Heart left ventricle (tissue), 16 donors: ENCODE measurements around the gene FBXW8. TPM values are rescaled to one million over a fixed set of nuclear protein-coding genes. Genes with fewer than 3 reads are reported as not detected.
A peak's percentile ranks its signal among the peaks of the same experiment; 100 is the strongest.

ENCODE experiments used
- ATAC-seq, 4 donors: fragments of 200-7000 bp; cut with Tn5 transposase; one replicate each; pipeline ENCODE4 v1.9.1; 2020 to 2022; ENCODE audit warnings: moderate library complexity in 4 of 4, mild to moderate bottlenecking in 3 of 4, moderate number of reproducible peaks in 1 of 4
- DNase-seq, 5 donors: peaks; one replicate each; pipeline ENCODE4 v3.0.0-alpha.2; 2020
- H3K27ac ChIP-seq, 12 donors: fragments of 200-600 bp; sonication (generic) in 4 of 12; one replicate each; pipeline versions ENCODE4 v1.5.0 to v1.8.0; 2016 to 2022; ENCODE audit warnings: mild to moderate bottlenecking in 2 of 12
- H3K27me3 ChIP-seq, 9 donors: fragments of 200-600 bp; sonication (generic) in 2 of 9; one replicate each; pipeline versions ENCODE4 v1.5.1 to v1.8.0; 2016 to 2022; ENCODE audit warnings: mild to moderate bottlenecking in 3 of 9
- H3K36me3 ChIP-seq, 9 donors: fragments of 200-600 bp; sonication (generic) in 2 of 9; one replicate each; pipeline versions ENCODE4 v1.5.0 to v1.8.0; 2018 to 2022; ENCODE audit warnings: mild to moderate bottlenecking in 2 of 9
- H3K4me1 ChIP-seq, 12 donors: fragments of 200-600 bp; sonication (generic) in 4 of 12; one replicate each; pipeline versions ENCODE4 v1.5.0 to v1.8.0; 2016 to 2022; ENCODE audit warnings: mild to moderate bottlenecking in 3 of 12
- H3K4me3 ChIP-seq, 12 donors: fragments of 200-600 bp; sonication (generic) in 4 of 12; one replicate each; pipeline versions ENCODE4 v1.5.0 to v1.8.0; 2017 to 2022; ENCODE audit warnings: mild to moderate bottlenecking in 9 of 12, moderate library complexity in 4 of 12
- H3K9me3 ChIP-seq, 12 donors: fragments of 200-600 bp; sonication (generic) in 4 of 12; one replicate each; pipeline versions ENCODE4 v1.5.0 to v1.8.0; 2016 to 2022; ENCODE audit warnings: mild to moderate bottlenecking in 1 of 12
- CTCF ChIP-seq, 12 donors: fragments of 200-600 bp; sonication (generic) in 4 of 12; IDR thresholded peaks; one replicate each; pipeline versions ENCODE4 v1.5.0 to v1.8.0; 2018 to 2022; ENCODE audit warnings: antibody characterized with exemption in 12 of 12, mild to moderate bottlenecking in 5 of 12
- POLR2A ChIP-seq, 2 donors: fragments of 450-650 bp; IDR thresholded peaks; one replicate each; pipeline ENCODE4 v1.6.1; 2017; ENCODE audit warnings: antibody characterized with exemption in 2 of 2, mild to moderate bottlenecking in 2 of 2, moderate library complexity in 2 of 2
- WGBS, 4 donors: extraction: QIAGEN DNeasy Blood & Tissue Kit in 2 of 4; methylation state at CpG; one replicate each; pipeline versions ENCODE4 v1.1.5 to v1.1.7; 2013 to 2018; 5-methylcytosine and 5-hydroxymethylcytosine counted together
- intact Hi-C, 10 donors: fragments of 100-400 bp; cut with DNase I; formaldehyde crosslinking; loops; one replicate each; pipeline versions ENCODE4 v1.11.1 to v1.14.2; 2022
- polyA plus RNA-seq, 2 donors: library from polyadenylated mRNA; stranded (reverse); fragments of 200-250 nt; gene quantifications; one replicate each; pipeline ENCODE4 v1.2.3, GENCODE V29; 2013
- total RNA-seq, 9 donors: library from RNA; depleted of rRNA in 2 of 9; stranded (reverse); fragments of >200 nt in 2 of 9; fragmentation: NEBNext Ultra II Directional in 3 of 9; extraction: Animal tissue kit (Norgen Biotek cat#: 25700) in 3 of 9; gene quantifications; one replicate each; pipeline versions ENCODE4 v1.1.0 to v1.2.4, GENCODE V29; 2016 to 2023
- donor health status: ischemic (EF 13 %, LVEDD 7.1; RV severe dilation, severe dysfunction).
- donor health status: healthy with polysubstance abuse.
- donor health status: DM: no; HTN: yes; CAD: no.
- donor health status: DM: no; HTN: no; CAD: no.
- donor health status: ischemic (EF 25% LVEDD 6.9; RV normal size, moderate dysfunction).
- donor health status: ischemic (EF 25% LVEDD 5.7; RV mildly dilated, moderate dysfunction).
- donor health status: healthy.
- donor health status: DM: yes; HTN: yes; CAD: no.
- donor health status: ischemic (EF 35%, LVEDD 5.7; RV mildly dilated, moderate dysfunction).
- donor health status: nonischemic (EF 11% LVEDD 7.7; RV severe dilation, severe dysfunction).
- donor health status: DM: yes; HTN: yes; CAD: no.
- donor health status: PGD.
- donor health status: ischemic (EF 29% LVEDD 5.4; RV normal size, mild dysfunction).
- donor health status: nonischemic (EF 23%, LVEDD 6.1; RV moderate dilation, normal function).

FBXW8 gene
- total and polyA plus RNA-seq, 11 donors: 2.4 to 9.7 (median 7.0) TPM

GRCh38 chr12:117007577-117007976 lies 96.8 kb downstream of the FBXW8 start:
- Histone ChIP-seq H3K9me3 (no peaks in the 10 kb centered on the region), H3K27ac (no peak overlapping the region), H3K4me3 (no peak overlapping the region), H3K4me1 (peaks cover 0 to 22% (median 4%) of the 10 kb centered on the region in 12 donors), H3K36me3 (peaks cover 0 to 56% (median 33%) of the 10 kb centered on the region in 9 donors), H3K27me3 (no peaks in the 10 kb centered on the region)
- no peak for DNase-seq
- 86 to 90% (median 88%) methylated on average over 8 of the region's 8 CpGs for WGBS, 4 donors
- intact Hi-C loops: loop anchor here in 1 of 10 donors (10.0 kb wide), 1 partner anchor 303 kb away; no protein-coding TSS in a partner anchor
- no peak for ATAC-seq
- TF ChIP-seq POLR2A (IDR thresholded peaks at IDR 0.05) (no peak), CTCF (IDR thresholded peaks at IDR 0.05) (no peak)

- DNase-seq (no peak), ATAC-seq (no peak)
- no peak for TF ChIP-seq CTCF (IDR thresholded peaks at IDR 0.05)
- TF ChIP-seq POLR2A (IDR thresholded peaks at IDR 0.05): no peak
- no peak overlapping the region for H3K27ac ChIP-seq
- H3K4me3 ChIP-seq: no peak overlapping the region
- peaks cover 0 to 62% (median 41%) of the 10 kb centered on the region in 9 donors for H3K36me3 ChIP-seq
- H3K9me3 ChIP-seq: peaks cover 0 to 18% (median 9%) of the 10 kb centered on the region in 12 donors
- WGBS, 4 donors: 82 to 87% (median 84%) methylated on average over 8 of the region's 8 CpGs
- peaks cover 0 to 16% (median 3%) of the 10 kb centered on the region in 12 donors for H3K4me1 ChIP-seq
- no peaks in the 10 kb centered on the region for H3K27me3 ChIP-seq
- intact Hi-C loops: loop anchor here in 1 of 10 donors (10.0 kb wide), 1 partner anchor 305 kb away; no protein-coding TSS in a partner anchor
Observed at GRCh38 chr12:117009759-117010158, 99.0 kb downstream of the FBXW8 start.

GRCh38 chr12:117010693-117011451 lies 100.1 kb downstream of the FBXW8 start:
- no peak for TF ChIP-seq CTCF (IDR thresholded peaks at IDR 0.05)
- TF ChIP-seq POLR2A (IDR thresholded peaks at IDR 0.05): no peak
- Histone ChIP-seq H3K27ac (peak overlapping the region in 4 of 12 donors; percentile 2 to 59 (median 22)), H3K27me3 (no peaks in the 10 kb centered on the region), H3K9me3 (peaks cover 0 to 29% (median 10%) of the 10 kb centered on the region in 12 donors), H3K36me3 (peaks cover 0 to 60% (median 36%) of the 10 kb centered on the region in 9 donors), H3K4me3 (no peak overlapping the region), H3K4me1 (peaks cover 0 to 16% (median 3%) of the 10 kb centered on the region in 12 donors)
- intact Hi-C loops: no loop called here
- DNase-seq (no peak), ATAC-seq (peak; percentile 40 to 58 (median 50))
- WGBS, 4 donors: 74 to 83% (median 79%) methylated on average over 17 of the region's 17 CpGs

GRCh38 chr12:117011988-117012805 lies 101.4 kb downstream of the FBXW8 start:
- peaks cover 0 to 16% (median 3%) of the 10 kb centered on the region in 12 donors for H3K4me1 ChIP-seq
- DNase-seq (no peak), ATAC-seq (peak in 2 of 4 donors; percentile 36 to 43)
- TF ChIP-seq POLR2A (IDR thresholded peaks at IDR 0.05) (no peak), CTCF (IDR thresholded peaks at IDR 0.05) (no peak)
- H3K27me3 ChIP-seq: no peaks in the 10 kb centered on the region
- no peak overlapping the region for H3K27ac ChIP-seq
- intact Hi-C loops: no loop called here
- peaks cover 0 to 32% (median 10%) of the 10 kb centered on the region in 12 donors for H3K9me3 ChIP-seq
- peaks cover 0 to 62% (median 30%) of the 10 kb centered on the region in 9 donors for H3K36me3 ChIP-seq
- no peak overlapping the region for H3K4me3 ChIP-seq
- 77 to 79% (median 78%) methylated on average over 4 of the region's 4 CpGs for WGBS, 4 donors
